HepG2 (cell line): ENCODE measurements around the gene DAD1. TPM values are rescaled to one million over a fixed set of nuclear protein-coding genes. Genes with fewer than 3 reads are reported as not detected.

Experiments used
- ATF7 ChIP-seq, 2 experiments: fragments of 450-650 bp in 1 of 2; sonication (generic) in 1 of 2; formaldehyde crosslinking in 1 of 2; IDR thresholded peaks; 2 replicates each; pipeline versions ENCODE4 v1.4.0 to v1.6.1; 2016 to 2020; ENCODE audit warnings: antibody characterized with exemption in 1 of 2, mild to moderate bottlenecking in 1 of 2, missing genetic modification reagents in 1 of 2
- KDM2A ChIP-seq: sonication (generic); formaldehyde crosslinking; IDR thresholded peaks from 2 replicates; pipeline ENCODE4 v1.4.0; 2020; ENCODE audit warnings: low read depth, missing genetic modification reagents, borderline replicate concordance
- KDM3A ChIP-seq: IDR thresholded peaks from 2 replicates; pipeline ENCODE4 v1.6.1; 2018; ENCODE audit warnings: low read depth, missing compliant biosample characterization
- KMT2B ChIP-seq: IDR thresholded peaks from 2 replicates; pipeline ENCODE4 v1.6.1; 2016; ENCODE audit warnings: missing genetic modification reagents, missing compliant biosample characterization
- MYNN ChIP-seq: sonication (generic); formaldehyde crosslinking; IDR thresholded peaks from 2 replicates; pipeline ENCODE4 v1.4.0; 2020; ENCODE audit warnings: mild to moderate bottlenecking, low read depth, missing genetic modification reagents
- NFE2 ChIP-seq: sonication (generic); formaldehyde crosslinking; IDR thresholded peaks from 2 replicates; pipeline ENCODE4 v1.4.0; 2020; ENCODE audit warnings: missing genetic modification reagents
- PAWR ChIP-seq: sonication (generic); formaldehyde crosslinking; IDR thresholded peaks from 2 replicates; pipeline ENCODE4 v1.4.0; 2020; ENCODE audit warnings: missing genetic modification reagents, mild to moderate bottlenecking, borderline replicate concordance
- SMARCE1 ChIP-seq: fragments of 450-650 bp; IDR thresholded peaks from 2 replicates; pipeline ENCODE4 v1.6.1; 2017; ENCODE audit warnings: borderline replicate concordance
- SNAPC2 ChIP-seq: sonication (generic); formaldehyde crosslinking; IDR thresholded peaks from 2 replicates; pipeline ENCODE4 v1.8.1; 2022; ENCODE audit warnings: mild to moderate bottlenecking, missing genetic modification reagents
- SP5 ChIP-seq: IDR thresholded peaks from 2 replicates; pipeline ENCODE4 v1.6.1; 2016; ENCODE audit warnings: low read depth, borderline replicate concordance
- ZFP36L1 ChIP-seq: sonication (generic); formaldehyde crosslinking; IDR thresholded peaks from 2 replicates; pipeline ENCODE4 v1.8.0; 2022; ENCODE audit warnings: mild to moderate bottlenecking, missing genetic modification reagents, moderate library complexity
- ZNF121 ChIP-seq: sonication (generic); formaldehyde crosslinking; IDR thresholded peaks from 2 replicates; pipeline ENCODE4 v1.5.0; 2020; ENCODE audit warnings: mild to moderate bottlenecking, missing genetic modification reagents
- ZNF749 ChIP-seq: sonication (generic); formaldehyde crosslinking; IDR thresholded peaks from 2 replicates; pipeline ENCODE4 v1.8.0; 2022; ENCODE audit warnings: mild to moderate bottlenecking, missing genetic modification reagents, moderate library complexity, borderline replicate concordance
- ZNF883 ChIP-seq: sonication (generic); formaldehyde crosslinking; IDR thresholded peaks from 2 replicates; pipeline ENCODE4 v1.5.1; 2020; ENCODE audit warnings: mild to moderate bottlenecking, missing genetic modification reagents; ENCODE audit errors: not compliant biosample characterization
- polyA plus RNA-seq, 8 experiments: library from polyadenylated mRNA; depleted of rRNA in 3 of 8; stranded (reverse) in 7 of 8; unstranded in 1 of 8; fragments of >200 nt; fragmentation: Illumina TruSeq in 4 of 8; extraction: Trizol in 4 of 8; gene quantifications; 2 replicates each; pipeline versions ENCODE4 v1.2.1 to v1.2.3, GENCODE V29; 2011 to 2016; ENCODE audit warnings: low read depth in 4 of 8, missing spikeins in 1 of 8, mixed read lengths in 1 of 8; ENCODE audit not compliant: insufficient read depth in 1 of 8
- total RNA-seq, 5 experiments: library from RNA; depleted of rRNA; stranded (reverse); fragments of >200 nt; fragmentation: Illumina TruSeq; extraction: Trizol; gene quantifications; 2 replicates each; pipeline ENCODE4 v1.2.3, GENCODE V29; 2016; ENCODE audit warnings: low read depth in 1 of 5
- TF ChIP-seq, protein P1 (sequence below): sonication (generic); formaldehyde crosslinking; IDR thresholded peaks from 2 replicates; pipeline ENCODE4 v1.8.0; 2022; ENCODE audit warnings: mild to moderate bottlenecking, missing genetic modification reagents
- TF ChIP-seq, protein P2 (sequence below): sonication (generic); formaldehyde crosslinking; IDR thresholded peaks from 2 replicates; pipeline ENCODE4 v1.8.0; 2023; ENCODE audit warnings: mild to moderate bottlenecking, missing genetic modification reagents
- TF ChIP-seq, protein P3 (sequence below): sonication (generic); formaldehyde crosslinking; IDR thresholded peaks from 2 replicates; pipeline ENCODE4 v1.5.0; 2020; ENCODE audit warnings: mild to moderate bottlenecking, missing genetic modification reagents, borderline replicate concordance
- TF ChIP-seq, protein P4 (sequence below): sonication (generic); formaldehyde crosslinking; IDR thresholded peaks from 2 replicates; pipeline ENCODE4 v1.4.0; 2020; ENCODE audit warnings: missing genetic modification reagents, borderline replicate concordance
- TF ChIP-seq, protein P5 (sequence below), 2 experiments: fragments of 450-650 bp in 1 of 2; sonication (generic) in 1 of 2; formaldehyde crosslinking; IDR thresholded peaks; 2 replicates each; pipeline versions ENCODE4 v1.5.0 to v1.8.0; 2020 to 2022; ENCODE audit warnings: mild to moderate bottlenecking in 1 of 2, missing genetic modification reagents in 1 of 2

The DAD1 gene
- total and polyA plus RNA-seq, 2 of the 13 experiments (the other 11 are each of a cell fraction or from before 2014, with no cell fraction given) = 558 to 626 TPM

DNA sequence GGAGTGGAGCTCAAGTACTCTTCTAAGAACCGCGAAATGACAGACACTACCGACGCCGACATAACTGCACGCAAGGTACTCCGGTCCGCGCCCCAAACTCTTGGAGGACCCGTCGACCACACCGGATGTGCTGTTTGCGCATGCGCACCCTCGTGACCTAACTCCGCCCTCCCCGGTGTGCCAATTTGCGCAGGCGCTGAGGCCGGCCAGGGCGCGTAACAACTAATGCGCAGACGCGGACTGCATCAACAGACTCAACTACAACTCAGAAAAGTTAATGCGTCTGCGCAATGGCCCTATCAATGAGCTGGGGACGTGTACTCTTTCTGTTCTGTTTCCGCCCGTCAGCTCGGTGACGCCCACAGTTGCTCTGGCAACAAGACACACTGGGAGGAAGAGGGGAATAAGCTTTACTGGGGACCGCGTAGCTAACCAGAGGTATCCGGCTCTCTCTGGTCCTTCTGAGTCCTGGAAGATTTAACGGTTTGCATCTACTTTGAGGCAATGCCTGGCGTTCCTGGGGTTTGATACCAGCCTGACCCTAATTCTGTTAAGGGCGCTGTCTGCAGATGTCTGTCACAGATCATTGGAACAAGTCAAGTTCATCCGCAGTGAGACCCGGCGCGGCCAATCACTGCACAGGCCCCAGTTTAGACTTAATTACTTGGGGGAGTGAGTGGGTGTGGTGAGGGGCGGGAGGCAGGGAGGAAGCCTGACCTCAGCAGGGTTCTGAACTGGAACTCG lies at the start of gene DAD1 (continued):
- TF ChIP-seq SP5 = peak; percentile 63; the same call in 1 of the 2 replicates
- TF ChIP-seq KDM2A (CRISPR knock-in tag) = peak; percentile 72
- no peak for TF ChIP-seq ATF7 (IDR thresholded peaks at IDR 0.05)
- peak; percentile 78 for TF ChIP-seq ATF7 (CRISPR knock-in tag; IDR thresholded peaks at IDR 0.05)
- no peak for TF ChIP-seq KDM3A (CRISPR knock-in tag)
- peak; percentile 91 for TF ChIP-seq ZNF883
- TF ChIP-seq ZFP36L1 (CRISPR knock-in tag) = peak; percentile 41; the same call in 1 of the 2 replicates
- no peak for TF ChIP-seq SMARCE1
- TF ChIP-seq ZNF749 (CRISPR knock-in tag) = no peak
- no peak for TF ChIP-seq NFE2
- TF ChIP-seq PAWR (CRISPR knock-in tag) = no peak
- TF ChIP-seq, protein P1, sequence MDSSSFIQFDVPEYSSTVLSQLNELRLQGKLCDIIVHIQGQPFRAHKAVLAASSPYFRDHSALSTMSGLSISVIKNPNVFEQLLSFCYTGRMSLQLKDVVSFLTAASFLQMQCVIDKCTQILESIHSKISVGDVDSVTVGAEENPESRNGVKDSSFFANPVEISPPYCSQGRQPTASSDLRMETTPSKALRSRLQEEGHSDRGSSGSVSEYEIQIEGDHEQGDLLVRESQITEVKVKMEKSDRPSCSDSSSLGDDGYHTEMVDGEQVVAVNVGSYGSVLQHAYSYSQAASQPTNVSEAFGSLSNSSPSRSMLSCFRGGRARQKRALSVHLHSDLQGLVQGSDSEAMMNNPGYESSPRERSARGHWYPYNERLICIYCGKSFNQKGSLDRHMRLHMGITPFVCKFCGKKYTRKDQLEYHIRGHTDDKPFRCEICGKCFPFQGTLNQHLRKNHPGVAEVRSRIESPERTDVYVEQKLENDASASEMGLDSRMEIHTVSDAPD (CRISPR knock-in tag) = peak; percentile 26; the same call in 1 of the 2 replicates
- no peak for TF ChIP-seq ZNF121 (CRISPR knock-in tag)
- TF ChIP-seq, protein P2, sequence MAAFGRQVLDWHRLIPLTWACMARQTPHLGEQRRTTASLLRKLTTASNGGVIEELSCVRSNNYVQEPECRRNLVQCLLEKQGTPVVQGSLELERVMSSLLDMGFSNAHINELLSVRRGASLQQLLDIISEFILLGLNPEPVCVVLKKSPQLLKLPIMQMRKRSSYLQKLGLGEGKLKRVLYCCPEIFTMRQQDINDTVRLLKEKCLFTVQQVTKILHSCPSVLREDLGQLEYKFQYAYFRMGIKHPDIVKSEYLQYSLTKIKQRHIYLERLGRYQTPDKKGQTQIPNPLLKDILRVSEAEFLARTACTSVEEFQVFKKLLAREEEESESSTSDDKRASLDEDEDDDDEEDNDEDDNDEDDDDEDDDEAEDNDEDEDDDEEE (CRISPR knock-in tag) = 0 out of 2 replicates have a peak, but pooled peaks have one; percentile 89
- TF ChIP-seq SNAPC2 (CRISPR knock-in tag) = peak; percentile 80
- TF ChIP-seq, protein P3, sequence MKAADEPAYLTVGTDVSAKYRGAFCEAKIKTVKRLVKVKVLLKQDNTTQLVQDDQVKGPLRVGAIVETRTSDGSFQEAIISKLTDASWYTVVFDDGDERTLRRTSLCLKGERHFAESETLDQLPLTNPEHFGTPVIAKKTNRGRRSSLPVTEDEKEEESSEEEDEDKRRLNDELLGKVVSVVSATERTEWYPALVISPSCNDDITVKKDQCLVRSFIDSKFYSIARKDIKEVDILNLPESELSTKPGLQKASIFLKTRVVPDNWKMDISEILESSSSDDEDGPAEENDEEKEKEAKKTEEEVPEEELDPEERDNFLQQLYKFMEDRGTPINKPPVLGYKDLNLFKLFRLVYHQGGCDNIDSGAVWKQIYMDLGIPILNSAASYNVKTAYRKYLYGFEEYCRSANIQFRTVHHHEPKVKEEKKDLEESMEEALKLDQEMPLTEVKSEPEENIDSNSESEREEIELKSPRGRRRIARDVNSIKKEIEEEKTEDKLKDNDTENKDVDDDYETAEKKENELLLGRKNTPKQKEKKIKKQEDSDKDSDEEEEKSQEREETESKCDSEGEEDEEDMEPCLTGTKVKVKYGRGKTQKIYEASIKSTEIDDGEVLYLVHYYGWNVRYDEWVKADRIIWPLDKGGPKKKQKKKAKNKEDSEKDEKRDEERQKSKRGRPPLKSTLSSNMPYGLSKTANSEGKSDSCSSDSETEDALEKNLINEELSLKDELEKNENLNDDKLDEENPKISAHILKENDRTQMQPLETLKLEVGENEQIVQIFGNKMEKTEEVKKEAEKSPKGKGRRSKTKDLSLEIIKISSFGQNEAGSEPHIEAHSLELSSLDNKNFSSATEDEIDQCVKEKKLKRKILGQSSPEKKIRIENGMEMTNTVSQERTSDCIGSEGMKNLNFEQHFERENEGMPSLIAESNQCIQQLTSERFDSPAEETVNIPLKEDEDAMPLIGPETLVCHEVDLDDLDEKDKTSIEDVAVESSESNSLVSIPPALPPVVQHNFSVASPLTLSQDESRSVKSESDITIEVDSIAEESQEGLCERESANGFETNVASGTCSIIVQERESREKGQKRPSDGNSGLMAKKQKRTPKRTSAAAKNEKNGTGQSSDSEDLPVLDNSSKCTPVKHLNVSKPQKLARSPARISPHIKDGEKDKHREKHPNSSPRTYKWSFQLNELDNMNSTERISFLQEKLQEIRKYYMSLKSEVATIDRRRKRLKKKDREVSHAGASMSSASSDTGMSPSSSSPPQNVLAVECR (CRISPR knock-in tag) = peak; percentile 99
- TF ChIP-seq KMT2B (CRISPR knock-in tag) = peak; percentile 86
- no peak; the same call in 1 of the 2 replicates for TF ChIP-seq MYNN (CRISPR knock-in tag)
- TF ChIP-seq, protein P4, sequence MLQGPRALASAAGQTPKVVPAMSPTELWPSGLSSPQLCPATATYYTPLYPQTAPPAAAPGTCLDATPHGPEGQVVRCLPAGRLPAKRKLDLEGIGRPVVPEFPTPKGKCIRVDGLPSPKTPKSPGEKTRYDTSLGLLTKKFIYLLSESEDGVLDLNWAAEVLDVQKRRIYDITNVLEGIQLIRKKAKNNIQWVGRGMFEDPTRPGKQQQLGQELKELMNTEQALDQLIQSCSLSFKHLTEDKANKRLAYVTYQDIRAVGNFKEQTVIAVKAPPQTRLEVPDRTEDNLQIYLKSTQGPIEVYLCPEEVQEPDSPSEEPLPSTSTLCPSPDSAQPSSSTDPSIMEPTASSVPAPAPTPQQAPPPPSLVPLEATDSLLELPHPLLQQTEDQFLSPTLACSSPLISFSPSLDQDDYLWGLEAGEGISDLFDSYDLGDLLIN (CRISPR knock-in tag) = no peak; the same call in 1 of the 2 replicates
- TF ChIP-seq, protein P5, sequence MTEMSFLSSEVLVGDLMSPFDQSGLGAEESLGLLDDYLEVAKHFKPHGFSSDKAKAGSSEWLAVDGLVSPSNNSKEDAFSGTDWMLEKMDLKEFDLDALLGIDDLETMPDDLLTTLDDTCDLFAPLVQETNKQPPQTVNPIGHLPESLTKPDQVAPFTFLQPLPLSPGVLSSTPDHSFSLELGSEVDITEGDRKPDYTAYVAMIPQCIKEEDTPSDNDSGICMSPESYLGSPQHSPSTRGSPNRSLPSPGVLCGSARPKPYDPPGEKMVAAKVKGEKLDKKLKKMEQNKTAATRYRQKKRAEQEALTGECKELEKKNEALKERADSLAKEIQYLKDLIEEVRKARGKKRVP (CRISPR knock-in tag; IDR thresholded peaks at IDR 0.05) = no peak; a peak in 1 of 4 replicates
